Stomach (tissue), 9 donors: Measurements from ENCODE around the gene TMEM271. TPM values are rescaled to one million over a fixed set of nuclear protein-coding genes. Genes with fewer than 3 reads are reported as not detected.
"Not testable (repeated sequence)": the region's sequence is repeated elsewhere in the genome, so short reads cannot be mapped to it uniquely, and the experiment has no call there.

Experiments
- DNase-seq, 2 donors: peaks; one replicate each; pipeline versions ENCODE4 v3.0.0 to v3.0.0-alpha.2; 2013 to 2019
- H3K27ac ChIP-seq, 5 donors: fragments of 200-600 bp in 4 of 5; sonication (generic) in 4 of 5; one replicate each; pipeline ENCODE4 v1.5.1; 2013 to 2019; ENCODE audit warnings: mild to moderate bottlenecking in 1 of 5, moderate library complexity in 1 of 5
- H3K27me3 ChIP-seq, 3 donors: fragments of 200-600 bp; sonication (generic); one replicate each; pipeline ENCODE4 v1.5.1; 2017 to 2019; ENCODE audit warnings: mixed run types in 1 of 3
- H3K36me3 ChIP-seq, 4 donors: fragments of 200-600 bp; sonication (generic); 1 replicate in 3 of 4; 2 replicates in 1 of 4; pipeline ENCODE4 v1.5.1; 2016 to 2019
- H3K4me1 ChIP-seq, 4 donors: fragments of 200-600 bp; sonication (generic); one replicate each; pipeline ENCODE4 v1.5.1; 2016 to 2019
- H3K4me3 ChIP-seq, 4 donors: fragments of 200-600 bp; sonication (generic) in 3 of 4; one replicate each; pipeline ENCODE4 v1.5.1; 2016 to 2019; ENCODE audit warnings: mild to moderate bottlenecking in 1 of 4
- H3K9me3 ChIP-seq, 4 donors: fragments of 200-600 bp; sonication (generic); one replicate each; pipeline ENCODE4 v1.5.1; 2016 to 2019
- CTCF ChIP-seq, 7 experiments: fragments of 450-650 bp in 4 of 7; fragments of 200-600 bp in 3 of 7; sonication (generic) in 3 of 7; IDR thresholded peaks; one replicate each; pipeline ENCODE4 v1.5.1; 2016 to 2019; ENCODE audit warnings: antibody characterized with exemption in 7 of 7, control low read depth in 2 of 7, mild to moderate bottlenecking in 1 of 7
- EP300 ChIP-seq: sonication (generic); formaldehyde crosslinking; IDR thresholded peaks from one replicate; pipeline ENCODE4 v1.6.1; 2017; ENCODE audit warnings: antibody characterized with exemption
- POLR2A ChIP-seq, 4 donors: fragments of 450-650 bp; IDR thresholded peaks; one replicate each; pipeline ENCODE4 v1.6.1; 2016; ENCODE audit warnings: antibody characterized with exemption in 4 of 4, control low read depth in 2 of 4, mild to moderate bottlenecking in 1 of 4, moderate library complexity in 1 of 4
- POLR2AphosphoS5 ChIP-seq, 3 donors: sonication (generic); formaldehyde crosslinking; IDR thresholded peaks; one replicate each; pipeline ENCODE4 v1.6.1; 2016; ENCODE audit warnings: antibody characterized with exemption in 3 of 3
- WGBS, 5 donors: extraction: QIAGEN DNeasy Blood & Tissue Kit in 3 of 5; methylation state at CpG; one replicate each; pipeline versions ENCODE4 v1.1.5 to v1.1.7; 2013 to 2018; 5-methylcytosine and 5-hydroxymethylcytosine counted together
- intact Hi-C: fragments of 100-400 bp; cut with DNase I; formaldehyde crosslinking; loops from one replicate; pipeline ENCODE4 v1.15.1; 2023; ENCODE audit warnings: low total_unique reads
- polyA plus RNA-seq, 3 donors: library from polyadenylated mRNA; stranded (reverse); fragments of 200-250 nt; gene quantifications; one replicate each; pipeline ENCODE4 v1.2.3, GENCODE V29; 2013
- total RNA-seq, 5 donors: library from RNA; depleted of rRNA; stranded (reverse); fragments of >200 nt; gene quantifications; one replicate each; pipeline versions ENCODE4 v1.1.0 to v1.2.3, GENCODE V29; 2014 to 2016
- donor health status: healthy with polysubstance abuse.
- donor health status: Bipolar disorder and iron deficiency.
- donor health status: healthy.

The TMEM271 gene
- total and polyA plus RNA-seq, 8 donors = 0.03 TPM; not detected in 7

DNA sequence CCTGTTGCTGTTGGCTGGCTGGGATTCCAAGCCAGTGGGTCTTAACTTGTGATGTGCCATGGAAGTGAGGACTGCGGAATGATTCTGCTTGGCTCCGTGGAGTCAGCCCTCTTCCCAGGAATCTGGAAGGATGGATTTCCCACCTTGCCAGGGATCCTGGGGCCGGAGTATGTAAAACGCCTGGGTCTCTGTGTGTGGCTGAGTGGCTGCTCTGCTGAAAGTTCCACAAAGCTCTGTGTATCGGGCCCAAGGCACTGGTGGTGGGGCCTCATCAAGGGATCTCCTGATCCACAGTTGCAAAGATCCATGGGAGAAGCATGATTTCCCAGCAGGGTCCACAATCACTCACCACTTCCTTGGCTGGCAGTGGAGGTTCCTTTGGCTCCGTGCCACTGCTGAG, 24.1 kb upstream of the TMEM271 start:
- TF ChIP-seq POLR2A (IDR thresholded peaks at IDR 0.05) = no peak
- no peak for TF ChIP-seq EP300
- TF ChIP-seq POLR2AphosphoS5 (IDR thresholded peaks at IDR 0.05) = no peak
- TF ChIP-seq CTCF (IDR thresholded peaks at IDR 0.05) = no peak
- peaks cover 0 to 39% (median 12%) of the 10 kb centered on the region in 3 donors for H3K27me3 ChIP-seq
- no peaks in the 10 kb centered on the region for H3K4me1 ChIP-seq
- H3K9me3 ChIP-seq = peaks cover 0 to 5% (median 0%) of the 10 kb centered on the region in 4 donors
- intact Hi-C loops = no loop called here
- no peak overlapping the region for H3K27ac ChIP-seq
- no peaks in the 10 kb centered on the region for H3K36me3 ChIP-seq
- no peak overlapping the region for H3K4me3 ChIP-seq
- no peak for DNase-seq
- 73 to 84% (median 81%) methylated on average over 2 to 6 of the region's 6 CpGs for WGBS, 5 donors

- intact Hi-C loops = no loop called here
- Histone ChIP-seq H3K4me3 (no peak overlapping the region), H3K27ac (no peak overlapping the region), H3K9me3 (peaks cover 0 to 14% (median 6%) of the 10 kb centered on the region in 4 donors), H3K36me3 (no peaks in the 10 kb centered on the region), H3K4me1 (no peaks in the 10 kb centered on the region), H3K27me3 (peaks cover 0 to 41% (median 12%) of the 10 kb centered on the region in 3 donors)
- TF ChIP-seq POLR2AphosphoS5 (IDR thresholded peaks at IDR 0.05) (no peak), POLR2A (IDR thresholded peaks at IDR 0.05) (no peak), CTCF (IDR thresholded peaks at IDR 0.05) (no peak), EP300 (no peak)
- DNase-seq = no peak
- WGBS, 5 donors = 63 to 74% (median 67%) methylated on average over 3 of the region's 3 CpGs
Observed at GRCh38 chr4:598925-599324, 22.8 kb upstream of the TMEM271 start.

DNA sequence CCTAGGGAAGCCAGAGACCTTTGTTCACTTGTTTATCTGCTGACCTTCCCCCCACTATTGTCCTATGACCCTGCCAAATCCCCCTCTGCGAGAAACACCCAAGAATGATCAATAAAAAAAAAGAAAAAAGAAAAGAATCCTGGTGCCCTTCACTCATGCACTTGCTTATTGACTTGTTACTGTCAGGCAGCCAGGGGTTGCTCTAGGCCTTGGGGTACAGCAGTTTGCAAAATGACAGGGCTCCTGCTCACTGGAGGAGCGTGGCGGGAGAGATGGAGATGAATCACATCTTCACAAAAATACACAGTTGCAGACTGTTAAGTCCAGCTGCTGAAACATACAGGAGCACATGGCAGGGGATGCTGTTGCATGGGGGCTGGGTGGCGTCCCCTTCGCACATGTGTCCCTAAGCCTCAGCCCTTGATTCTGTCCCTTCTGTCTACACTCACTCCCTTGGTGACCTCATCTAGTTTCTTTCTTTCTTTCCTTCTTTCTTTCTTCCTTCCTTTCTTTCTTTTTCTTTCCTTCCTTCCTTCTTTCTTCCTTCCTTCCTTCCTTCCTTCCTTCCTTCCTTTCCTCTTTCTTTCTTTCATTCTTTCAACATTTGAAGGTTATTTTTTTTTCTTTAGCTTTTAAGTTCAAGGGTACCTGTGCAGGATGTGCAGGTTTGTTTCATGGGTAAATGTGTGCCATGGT, 16.9 kb upstream of the TMEM271 start:
- H3K36me3 ChIP-seq = no peaks in the 10 kb centered on the region
- no peak for TF ChIP-seq POLR2A (IDR thresholded peaks at IDR 0.05)
- TF ChIP-seq CTCF (IDR thresholded peaks at IDR 0.05) = no peak
- TF ChIP-seq POLR2AphosphoS5 (IDR thresholded peaks at IDR 0.05) = no peak
- no peak for TF ChIP-seq EP300
- DNase-seq = no peak
- no peak overlapping the region for H3K27ac ChIP-seq
- peaks cover 0 to 30% (median 19%) of the 10 kb centered on the region in 4 donors for H3K9me3 ChIP-seq
- peaks cover 0 to 22% (median 5%) of the 10 kb centered on the region in 3 donors for H3K27me3 ChIP-seq
- no peaks in the 10 kb centered on the region for H3K4me1 ChIP-seq
- intact Hi-C loops = no loop called here
- WGBS, 5 donors = 54 to 69% (median 60%) methylated on average over 5 of the region's 5 CpGs
- H3K4me3 ChIP-seq = no peak overlapping the region

- H3K36me3 ChIP-seq, H3K4me1 ChIP-seq, intact Hi-C loops, H3K27ac ChIP-seq, H3K4me3 ChIP-seq, DNase-seq: not testable (repeated sequence)
- Histone ChIP-seq H3K27me3 (peaks cover 0 to 29% (median 9%) of the 10 kb centered on the region in 3 donors), H3K9me3 (peaks cover 0 to 34% (median 21%) of the 10 kb centered on the region in 4 donors)
- 77 to 89% (median 82%) methylated on average over 11 to 13 of the region's 13 CpGs for WGBS, 5 donors
Observed at GRCh38 chr4:592178-592577, 16.1 kb upstream of the TMEM271 start.

DNA sequence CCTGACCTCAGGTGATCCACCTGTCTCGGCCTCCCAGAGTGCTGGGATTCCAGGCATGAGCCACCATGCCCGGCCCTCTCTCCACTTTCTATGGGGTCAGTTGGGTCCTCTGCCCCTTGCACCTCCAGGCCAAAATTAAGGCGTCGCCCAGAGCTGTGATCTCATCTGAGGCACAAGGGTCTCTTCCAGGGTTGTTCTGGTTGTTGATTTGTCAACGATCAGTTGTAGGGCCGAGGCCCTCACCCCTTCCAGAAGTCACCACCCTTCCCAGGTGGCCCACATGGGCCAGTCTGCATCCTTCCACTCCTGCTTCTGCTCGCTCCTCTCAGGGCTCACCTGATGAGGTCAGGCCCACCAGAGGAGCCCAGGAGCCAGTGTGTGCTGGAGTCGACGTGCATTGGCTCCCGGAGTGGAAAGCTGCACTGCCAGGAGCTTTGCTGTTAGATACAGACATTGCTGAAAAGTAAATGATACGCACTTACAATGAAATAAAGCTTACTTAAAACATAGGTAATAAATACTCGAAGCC, 14.3 kb upstream of the TMEM271 start:
- Histone ChIP-seq H3K27ac (no peak overlapping the region), H3K36me3 (no peaks in the 10 kb centered on the region), H3K9me3 (peaks cover 0 to 31% (median 21%) of the 10 kb centered on the region in 4 donors), H3K4me3 (no peak overlapping the region), H3K27me3 (peaks cover 0 to 37% (median 13%) of the 10 kb centered on the region in 3 donors), H3K4me1 (no peaks in the 10 kb centered on the region)
- intact Hi-C loops = no loop called here
- TF ChIP-seq POLR2A (IDR thresholded peaks at IDR 0.05) = no peak
- no peak for TF ChIP-seq EP300
- TF ChIP-seq CTCF (IDR thresholded peaks at IDR 0.05) = no peak
- no peak for TF ChIP-seq POLR2AphosphoS5 (IDR thresholded peaks at IDR 0.05)
- WGBS, 5 donors = 89 to 92% (median 91%) methylated on average over 12 of the region's 12 CpGs
- DNase-seq = no peak
